ENCODE results near the gene FSD1. TPM values are rescaled to one million over a fixed set of nuclear protein-coding genes. Genes with fewer than 3 reads are reported as not detected.

FSD1 gene
- total RNA-seq, 1 donor from 2014 or later = 26.8 TPM

DNA sequence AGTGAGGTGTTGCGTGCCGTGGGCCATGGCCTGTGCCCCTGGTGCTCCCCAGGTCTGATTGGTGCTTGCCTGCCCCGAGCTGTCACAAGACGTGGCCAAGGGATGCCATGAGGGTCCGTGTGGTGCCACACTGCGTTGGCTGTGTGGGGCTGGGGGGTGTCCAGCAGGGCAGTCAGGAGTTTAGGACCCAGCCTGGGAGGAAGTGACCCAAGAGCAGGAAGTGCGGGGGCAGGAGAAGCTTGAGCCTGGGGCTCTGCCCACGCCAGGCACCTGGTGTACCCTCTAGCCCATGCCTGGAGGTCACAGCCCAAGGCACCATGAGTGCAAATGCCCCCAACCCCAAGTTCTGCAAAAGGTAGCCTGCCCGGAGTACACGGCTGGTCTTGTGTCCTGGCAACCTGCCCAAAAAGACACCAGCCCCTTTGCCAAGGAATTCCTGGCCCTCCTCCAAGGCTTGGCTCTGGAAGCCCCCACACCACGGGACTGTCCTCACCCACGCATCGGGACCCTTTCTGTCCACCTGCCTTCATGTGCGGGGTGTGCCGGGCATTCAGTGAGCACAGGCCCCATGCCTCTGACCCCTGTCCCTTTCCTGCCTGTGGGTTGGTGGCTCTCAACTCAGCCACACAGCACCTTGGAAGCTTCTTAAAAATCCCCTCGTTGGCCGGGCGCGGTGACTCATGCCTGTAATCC is 63.9 kb downstream of the FSD1 start:
- Mint-ChIP-seq H3K36me3 (ENCODE audit: low read depth) (peaks cover 15% of the 10 kb centered on the region), H3K9me3 (no peaks in the 10 kb centered on the region), H3K4me1 (ENCODE audit: low read depth) (peaks cover 30% of the 10 kb centered on the region), H3K4me3 (ENCODE audit: low read depth) (peak overlapping the region; percentile 59), H3K27ac (peak overlapping the region; percentile 85), H3K27me3 (ENCODE audit: low read depth) (no peaks in the 10 kb centered on the region)
- intact Hi-C loops (cut with micrococcal nuclease) = loop anchor here (2.0 to 5.0 kb wide), 2 partner anchors 25 to 354 kb away; partner anchors contain the start of genes DPP9 and MPND
- DNase-seq (ENCODE audit: low spot score) = no peak

DNA sequence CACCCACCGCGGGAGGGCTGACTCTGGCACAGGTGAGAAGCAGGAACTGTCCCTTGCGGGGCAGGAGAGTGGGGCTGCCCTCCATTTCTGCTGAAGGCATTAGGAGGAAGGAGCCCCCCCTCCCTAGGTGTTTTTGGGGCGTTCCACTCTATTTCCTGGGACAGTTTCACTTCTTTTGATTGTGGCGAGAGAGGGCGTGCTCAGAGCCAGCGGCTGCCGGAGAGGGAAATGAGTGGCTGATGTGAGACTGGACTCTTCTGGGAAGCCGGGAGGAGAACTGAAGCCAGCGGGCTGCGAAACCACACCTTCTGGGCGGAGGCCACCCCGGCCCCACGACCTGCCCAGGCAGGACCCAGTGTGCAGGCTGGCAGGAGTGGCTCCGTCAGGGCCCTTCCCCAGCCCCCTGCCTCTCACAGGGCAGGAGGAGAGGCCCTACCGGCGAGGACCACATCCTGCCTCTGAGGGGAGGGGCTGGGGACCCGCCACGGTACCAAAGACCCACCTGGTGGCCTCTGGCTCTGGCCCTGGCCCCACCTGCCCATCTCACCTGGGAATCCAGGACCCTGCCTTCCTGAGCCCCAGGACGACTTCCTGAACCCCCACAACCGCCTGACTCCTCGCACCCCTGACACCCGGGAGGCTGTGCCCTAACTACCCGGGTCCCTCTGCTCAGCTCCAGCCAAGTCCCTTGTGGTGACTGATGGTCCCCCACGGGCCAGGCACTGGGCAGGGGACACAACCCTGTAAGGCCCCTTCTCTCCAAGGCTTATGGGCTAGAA is 64.9 kb downstream of the FSD1 start:
- peak overlapping the region; percentile 85 for H3K27ac Mint-ChIP-seq
- H3K4me3 Mint-ChIP-seq (ENCODE audit: low read depth) = peak overlapping the region; percentile 66
- peak; percentile 86 for DNase-seq (ENCODE audit: low spot score)
- H3K27me3 Mint-ChIP-seq (ENCODE audit: low read depth) = no peaks in the 10 kb centered on the region
- H3K4me1 Mint-ChIP-seq (ENCODE audit: low read depth) = peaks cover 34% of the 10 kb centered on the region
- H3K36me3 Mint-ChIP-seq (ENCODE audit: low read depth) = peaks cover 11% of the 10 kb centered on the region
- intact Hi-C loops (cut with micrococcal nuclease) = loop anchor here (1.0 to 5.0 kb wide), 4 partner anchors 10 to 353 kb away; partner anchors contain the start of genes DPP9, MPND and SH3GL1
- no peaks in the 10 kb centered on the region for H3K9me3 Mint-ChIP-seq

DNA sequence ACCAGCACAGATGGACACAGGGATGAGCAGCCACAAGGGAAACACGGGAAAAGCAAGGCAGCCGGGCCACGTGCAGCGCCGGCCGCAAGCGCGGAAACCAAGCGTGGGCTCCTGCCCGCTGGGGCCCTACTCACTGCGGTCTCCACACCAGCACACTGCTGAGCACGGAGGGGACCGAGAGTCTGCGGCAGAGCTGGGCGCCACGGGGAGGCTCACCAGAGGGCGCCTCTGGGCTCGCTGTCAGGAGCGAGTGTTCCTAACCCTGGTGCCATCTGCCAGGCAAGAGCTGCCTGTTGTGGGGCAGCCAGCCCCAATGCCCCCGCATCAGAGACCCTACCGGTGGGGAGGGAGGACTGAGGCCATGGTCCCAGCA is 65.5 kb downstream of the FSD1 start:
- Mint-ChIP-seq H3K27ac (peak overlapping the region; percentile 82), H3K27me3 (ENCODE audit: low read depth) (no peaks in the 10 kb centered on the region), H3K9me3 (no peaks in the 10 kb centered on the region), H3K4me1 (ENCODE audit: low read depth) (peaks cover 34% of the 10 kb centered on the region), H3K36me3 (ENCODE audit: low read depth) (peaks cover 11% of the 10 kb centered on the region), H3K4me3 (ENCODE audit: low read depth) (peak overlapping the region; percentile 66)
- intact Hi-C loops (cut with micrococcal nuclease) = loop anchor here (1.0 to 5.0 kb wide), 4 partner anchors 9 to 352 kb away; partner anchors contain the start of genes DPP9, MPND and SH3GL1
- DNase-seq (ENCODE audit: low spot score) = peak; percentile 69

DNA sequence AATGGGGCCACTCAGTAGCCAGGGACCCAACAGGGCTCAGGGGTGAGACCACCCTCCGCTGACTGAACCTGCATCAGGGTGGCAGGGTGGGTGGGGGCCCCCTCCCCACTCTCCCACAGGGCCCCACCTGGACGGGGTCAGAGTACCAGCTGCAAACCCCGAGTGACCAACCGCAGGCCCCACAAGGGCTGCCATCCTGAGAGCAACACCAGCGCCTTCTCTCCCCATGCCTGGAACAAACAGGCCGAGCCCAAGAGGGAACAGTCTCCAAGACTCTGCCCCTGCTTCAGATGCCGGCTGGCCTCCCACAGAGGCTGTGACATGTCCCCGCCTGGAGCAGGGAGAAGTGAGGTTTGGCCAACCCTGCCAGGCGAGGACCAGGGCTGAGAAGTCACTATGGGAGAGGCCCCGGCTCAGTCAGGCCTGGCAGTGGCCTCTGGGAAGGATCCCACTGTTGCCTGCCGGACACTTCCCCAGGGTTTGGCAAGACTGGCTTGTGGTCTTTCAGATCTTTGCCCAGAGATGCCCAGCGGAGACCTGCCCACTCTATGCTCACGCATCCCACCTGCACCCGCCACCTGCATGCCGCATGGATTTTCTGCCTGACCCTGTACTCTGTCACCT is 66.1 kb downstream of the FSD1 start:
- intact Hi-C loops (cut with micrococcal nuclease) = no loop called here
- DNase-seq (ENCODE audit: low spot score) = no peak
- H3K27me3 Mint-ChIP-seq (ENCODE audit: low read depth) = no peaks in the 10 kb centered on the region
- H3K4me1 Mint-ChIP-seq (ENCODE audit: low read depth) = peaks cover 35% of the 10 kb centered on the region
- peaks cover 11% of the 10 kb centered on the region for H3K36me3 Mint-ChIP-seq (ENCODE audit: low read depth)
- H3K27ac Mint-ChIP-seq = peak overlapping the region; percentile 55
- peak overlapping the region; percentile 45 for H3K4me3 Mint-ChIP-seq (ENCODE audit: low read depth)
- no peaks in the 10 kb centered on the region for H3K9me3 Mint-ChIP-seq

DNA sequence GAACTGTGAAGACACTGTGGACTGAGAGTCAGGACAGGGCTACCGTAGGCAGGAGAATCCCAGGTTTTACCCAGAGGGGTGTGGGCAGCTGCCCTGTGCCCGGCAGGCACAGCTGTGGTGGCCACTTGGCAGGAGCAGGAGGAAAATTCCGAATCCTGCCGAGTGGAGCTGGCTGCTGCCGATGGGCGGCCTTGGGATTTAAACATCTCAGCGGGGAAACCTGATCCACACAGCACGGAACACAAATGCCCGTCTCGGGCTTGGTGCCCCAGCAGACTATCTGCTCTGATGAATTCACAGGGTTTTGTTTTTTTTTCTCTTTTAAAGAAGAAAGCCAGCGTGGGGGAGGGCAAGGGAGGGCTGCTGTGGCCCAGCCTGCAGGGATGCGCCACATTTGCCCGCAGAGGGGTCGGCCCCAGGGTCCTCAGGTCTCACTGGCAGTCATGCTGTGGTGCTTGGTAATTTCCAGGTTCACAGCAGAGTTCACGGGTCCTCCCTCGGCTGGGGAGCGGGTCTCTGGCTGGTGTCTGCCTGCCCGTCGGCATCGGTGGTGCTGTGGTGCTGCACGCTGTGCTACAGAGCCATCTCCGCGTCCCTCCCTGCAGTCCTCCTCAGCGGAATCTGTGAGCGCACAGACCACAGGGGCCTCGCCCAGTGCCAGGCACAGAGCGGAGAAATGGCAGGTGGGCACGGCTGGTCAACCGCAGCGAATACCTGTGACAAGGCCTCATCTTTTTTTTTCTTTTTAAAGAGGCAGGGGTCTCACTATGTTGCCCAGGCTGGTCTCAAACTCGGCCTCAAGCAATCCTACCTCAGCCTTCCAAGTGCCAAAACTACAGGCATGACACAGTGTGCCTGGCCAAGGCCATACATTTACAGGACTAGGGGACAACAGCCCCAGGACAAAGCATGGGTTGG is 67.1 kb downstream of the FSD1 start:
- no peak overlapping the region for H3K4me3 Mint-ChIP-seq (ENCODE audit: low read depth)
- H3K27me3 Mint-ChIP-seq (ENCODE audit: low read depth) = no peaks in the 10 kb centered on the region
- H3K27ac Mint-ChIP-seq = peak overlapping the region; percentile 33
- no peaks in the 10 kb centered on the region for H3K9me3 Mint-ChIP-seq
- H3K4me1 Mint-ChIP-seq (ENCODE audit: low read depth) = peaks cover 44% of the 10 kb centered on the region
- DNase-seq (ENCODE audit: low spot score) = no peak
- intact Hi-C loops (cut with micrococcal nuclease) = no loop called here
- peaks cover 8% of the 10 kb centered on the region for H3K36me3 Mint-ChIP-seq (ENCODE audit: low read depth)

DNA sequence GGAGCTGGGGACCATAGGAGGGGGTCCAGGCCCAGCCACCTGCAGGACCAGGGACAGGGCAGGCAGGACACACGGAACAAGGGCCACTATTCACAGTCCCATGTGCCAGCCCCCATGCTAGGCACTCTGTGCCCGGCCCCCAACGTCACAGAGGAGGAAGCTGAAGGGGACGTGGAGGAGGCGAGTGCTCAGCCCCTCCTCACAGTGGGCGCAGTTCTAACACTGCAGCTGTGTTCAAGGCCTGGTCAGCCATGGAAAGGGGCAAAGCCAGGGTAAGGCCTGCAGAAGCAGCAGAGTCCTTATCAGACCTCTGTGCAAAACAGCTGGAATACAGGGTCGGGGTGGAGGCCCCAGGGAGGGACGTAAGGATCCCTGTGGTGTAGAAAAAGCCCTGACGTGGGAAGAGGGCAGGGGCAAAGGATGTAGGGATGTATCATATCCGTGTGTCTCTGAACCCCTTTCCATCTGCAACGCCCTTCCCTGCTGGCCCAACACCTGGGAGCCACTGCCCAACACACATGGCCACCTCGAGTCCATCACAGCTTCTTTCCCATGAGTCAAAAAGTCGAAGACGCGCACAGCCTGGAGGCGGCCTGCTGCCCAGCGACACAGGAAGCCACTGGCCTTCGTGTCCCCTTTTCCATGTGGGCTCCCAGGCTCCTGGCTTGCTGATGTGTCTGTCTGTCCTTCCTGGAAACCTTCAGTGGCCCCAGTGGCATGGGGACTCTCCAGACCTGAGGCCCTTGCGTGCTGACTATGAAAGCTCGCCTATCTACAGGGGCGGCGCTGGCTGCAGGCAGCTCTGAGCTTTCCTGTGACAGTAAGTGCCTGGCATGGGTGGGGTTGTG is 68.0 kb downstream of the FSD1 start:
- Mint-ChIP-seq H3K36me3 (ENCODE audit: low read depth) (peaks cover 11% of the 10 kb centered on the region), H3K27ac (no peak overlapping the region), H3K9me3 (no peaks in the 10 kb centered on the region), H3K27me3 (ENCODE audit: low read depth) (no peaks in the 10 kb centered on the region), H3K4me3 (ENCODE audit: low read depth) (no peak overlapping the region), H3K4me1 (ENCODE audit: low read depth) (peaks cover 45% of the 10 kb centered on the region)
- DNase-seq (ENCODE audit: low spot score) = no peak
- intact Hi-C loops (cut with micrococcal nuclease) = no loop called here

- no peak for DNase-seq (ENCODE audit: low spot score)
- H3K4me1 Mint-ChIP-seq (ENCODE audit: low read depth) = peaks cover 46% of the 10 kb centered on the region
- H3K9me3 Mint-ChIP-seq = no peaks in the 10 kb centered on the region
- intact Hi-C loops (cut with micrococcal nuclease) = no loop called here
- H3K36me3 Mint-ChIP-seq (ENCODE audit: low read depth) = peaks cover 11% of the 10 kb centered on the region
- no peaks in the 10 kb centered on the region for H3K27me3 Mint-ChIP-seq (ENCODE audit: low read depth)
- H3K27ac Mint-ChIP-seq = no peak overlapping the region
- no peak overlapping the region for H3K4me3 Mint-ChIP-seq (ENCODE audit: low read depth)
These were observed 68.6 kb downstream of the FSD1 start for GRCh38 chr19:4373013-4373367.

Other genes with a start within 250 kb of the FSD1 start
- gene ZBTB7A, start 237.7 kb upstream of the FSD1 start, total RNA-seq = 39.9 and 41.2 TPM in 2 replicates
- 131 and 141 TPM in 2 replicates for gene MAP2K2, start 180.5 kb upstream of the FSD1 start, total RNA-seq
- gene CREB3L3, start 151.0 kb upstream of the FSD1 start, total RNA-seq = 1.6 and 2.5 TPM in 2 replicates
- 34.6 and 42.4 TPM in 2 replicates for gene SIRT6, start 122.0 kb upstream of the FSD1 start, total RNA-seq
- gene ANKRD24, start 121.9 kb upstream of the FSD1 start, total RNA-seq = 0.30 and 0.50 TPM in 2 replicates
- gene EBI3, start 75.1 kb upstream of the FSD1 start, total RNA-seq = 47.0 and 55.4 TPM in 2 replicates
- 29.7 and 30.8 TPM in 2 replicates for gene YJU2, start 57.5 kb upstream of the FSD1 start, total RNA-seq
- gene SHD, start 25.3 kb upstream of the FSD1 start, total RNA-seq = 0.46 and 1.2 TPM in 2 replicates
- gene TMIGD2, start 2.2 kb upstream of the FSD1 start, total RNA-seq = 9.2 and 10.8 TPM in 2 replicates
- gene STAP2, start 34.2 kb downstream of the FSD1 start, total RNA-seq = 15.4 and 17.1 TPM in 2 replicates
- 19.3 and 20.2 TPM in 2 replicates for gene MPND, start 39.0 kb downstream of the FSD1 start, total RNA-seq
- gene SH3GL1, start 95.9 kb downstream of the FSD1 start, total RNA-seq = 49.2 and 56.3 TPM in 2 replicates
- gene CHAF1A, start 98.0 kb downstream of the FSD1 start, total RNA-seq = 81.9 and 87.8 TPM in 2 replicates
- 51.7 and 52.8 TPM in 2 replicates for gene UBXN6, start 153.2 kb downstream of the FSD1 start, total RNA-seq
- 61.9 and 75.6 TPM in 2 replicates for gene HDGFL2, start 167.7 kb downstream of the FSD1 start, total RNA-seq
- gene PLIN4, start 213.9 kb downstream of the FSD1 start, total RNA-seq = 0.05 and 0.09 TPM in 2 replicates
- 0.27 TPM in 1 of 2 replicates, not detected in the other for gene PLIN5, start 230.6 kb downstream of the FSD1 start, total RNA-seq
- 0.18 and 0.37 TPM in 2 replicates for gene LRG1, start 235.4 kb downstream of the FSD1 start, total RNA-seq